SH-SY5Y (cell line): ENCODE measurements around the gene TOLLIP.

Experiments
- GATA2 ChIP-seq: IDR thresholded peaks from 2 replicates; pipeline ENCODE4 v1.6.1; 2011; ENCODE audit warnings: mild to moderate bottlenecking, low read depth, low read length
- GATA3 ChIP-seq: IDR thresholded peaks from 2 replicates; pipeline ENCODE4 v1.6.1; 2011; ENCODE audit warnings: low read depth, mild to moderate bottlenecking, low read length, moderate library complexity

- TF ChIP-seq GATA3 (no peak), GATA2 (no peak)
These were observed 81.2 kb downstream of the TOLLIP start for GRCh38 chr11:1228101-1228821.
